Endothelial cell of umbilical vein (primary cell): ENCODE measurements around the gene TCP11L2. TPM values are rescaled to one million over a fixed set of nuclear protein-coding genes. Genes with fewer than 3 reads are reported as not detected.

Experiments
- BruUV-seq: library from RNA; stranded (reverse); fragments of 400-500 nt; replicated peaks from 2 replicates; lab custom pipeline; 2021; lab: Mats Ljungman, UMichigan
- CTCF ChIA-PET: fragments of 300-600, 350-600 bp; sonication (Branson Sonifier 250); formaldehyde crosslinking; loops from one replicate; lab custom pipeline; 2021; ENCODE audit warnings: antibody characterized with exemption, inconsistent platforms; lab: Charles Lee
- POLR2A ChIA-PET: fragments of 300-600, 350-600 bp; sonication (Branson Sonifier 250); formaldehyde crosslinking; loops from one replicate; lab custom pipeline; 2021; ENCODE audit warnings: antibody characterized with exemption, inconsistent platforms; lab: Charles Lee
- DNase-seq: peaks from one replicate; pipeline ENCODE4 v3.0.0-alpha.2; 2011; ENCODE audit warnings: low read depth, low spot score
- FAIRE-seq: peaks from 2 replicates; lab custom pipeline; 2011; peaks lifted over from hg19 to GRCh38; lab: Jason Lieb, UNC
- H2AFZ ChIP-seq: 2 replicates; pipeline ENCODE4 v1.6.0; 2012; ENCODE audit warnings: low read depth, low read length, control low read depth, inconsistent platforms
- H3K27ac ChIP-seq: 2 replicates; pipeline ENCODE4 v1.5.1; 2011; ENCODE audit warnings: low read depth, mild to moderate bottlenecking, control low read depth, low read length, moderate library complexity; ENCODE audit not compliant: insufficient read depth
- H3K27me3 ChIP-seq, 2 experiments: 2 replicates each; pipeline versions ENCODE4 v1.6.0 to v1.6.1; 2011; ENCODE audit warnings: low read length in 2 of 2, mixed read lengths in 1 of 2; ENCODE audit not compliant: control insufficient read depth in 2 of 2, insufficient read depth in 2 of 2
- H3K36me3 ChIP-seq, 2 experiments: 2 replicates in 1 of 2; 3 replicates in 1 of 2; pipeline ENCODE4 v1.5.1; 2011; ENCODE audit warnings: low read length in 2 of 2, mild to moderate bottlenecking in 1 of 2, moderate library complexity in 1 of 2; ENCODE audit not compliant: control insufficient read depth in 2 of 2, insufficient read depth in 2 of 2; ENCODE audit errors: extremely low read depth in 1 of 2
- H3K4me1 ChIP-seq: 3 replicates; pipeline ENCODE4 v1.5.1; 2011; ENCODE audit warnings: mild to moderate bottlenecking, low read length; ENCODE audit not compliant: control insufficient read depth, insufficient read depth; ENCODE audit errors: extremely low read depth
- H3K4me2 ChIP-seq: 2 replicates; pipeline ENCODE4 v1.6.1; 2011; ENCODE audit warnings: low read length, control low read depth, mixed read lengths; ENCODE audit not compliant: insufficient read depth
- H3K4me3 ChIP-seq, 3 experiments: fragments of 200-600 bp in 1 of 3; sonication (generic), shearing (Covaris generic) in 1 of 3; replicated peaks in 1 of 3; 2 replicates each; pipeline ENCODE4 v1.5.1; 2011 to 2016; ENCODE audit warnings: control low read depth in 3 of 3, low read length in 3 of 3, mild to moderate bottlenecking in 2 of 3, inconsistent platforms in 1 of 3, low read depth in 1 of 3, moderate library complexity in 1 of 3; ENCODE audit not compliant: insufficient read depth in 1 of 3
- H3K79me2 ChIP-seq: 2 replicates; pipeline ENCODE4 v1.6.0; 2012; ENCODE audit warnings: low read length, inconsistent platforms; ENCODE audit not compliant: control insufficient read depth, insufficient read depth
- H3K9ac ChIP-seq: replicated peaks from 2 replicates; pipeline ENCODE3; 2011; ENCODE audit warnings: low read length, control low read depth; ENCODE audit not compliant: insufficient read depth; ENCODE audit errors: extremely low read depth
- H3K9me1 ChIP-seq: replicated peaks from 3 replicates; pipeline ENCODE4 v1.6.0; 2011; ENCODE audit warnings: mild to moderate bottlenecking, low read length; ENCODE audit not compliant: control insufficient read depth, insufficient read depth; ENCODE audit errors: extremely low read depth
- H3K9me3 ChIP-seq: replicated peaks from 2 replicates; pipeline ENCODE4 v1.5.1; 2012; ENCODE audit warnings: low read length, inconsistent platforms; ENCODE audit not compliant: control insufficient read depth, insufficient read depth
- H4K20me1 ChIP-seq: replicated peaks from 2 replicates; pipeline ENCODE3; 2011; ENCODE audit warnings: mild to moderate bottlenecking, low read length; ENCODE audit not compliant: control insufficient read depth, insufficient read depth; ENCODE audit errors: extremely low read depth
- EZH2 ChIP-seq: IDR thresholded peaks from 2 replicates; pipeline ENCODE4 v1.6.1; 2012; ENCODE audit warnings: borderline replicate concordance, low read depth, mild to moderate bottlenecking, moderate library complexity, low read length, inconsistent platforms; ENCODE audit not compliant: severe bottlenecking
- FOS ChIP-seq: IDR thresholded peaks from 2 replicates; pipeline ENCODE4 v1.6.1; 2011; ENCODE audit warnings: mild to moderate bottlenecking, low read length, moderate library complexity, borderline replicate concordance; ENCODE audit not compliant: insufficient read depth
- GATA2 ChIP-seq: IDR thresholded peaks from 2 replicates; pipeline ENCODE4 v1.7.0; 2011; ENCODE audit warnings: low read depth, mild to moderate bottlenecking, moderate library complexity, mixed read lengths, low read length; ENCODE audit not compliant: insufficient read length, insufficient read depth
- JUN ChIP-seq: IDR thresholded peaks from 2 replicates; pipeline ENCODE4 v1.6.1; 2011; ENCODE audit warnings: borderline replicate concordance, low read depth; ENCODE audit not compliant: insufficient read length, insufficient read depth
- MYC ChIP-seq: IDR thresholded peaks from one replicate; pipeline ENCODE4 v1.6.1; 2011; ENCODE audit warnings: mild to moderate bottlenecking, low read depth, low read length
- POLR2A ChIP-seq: IDR thresholded peaks from 2 replicates; pipeline ENCODE4 v1.6.1; 2012; ENCODE audit warnings: low read depth, mild to moderate bottlenecking, control low read depth, low read length
- POLR2AphosphoS5 ChIP-seq: IDR thresholded peaks from 2 replicates; pipeline ENCODE4 v1.6.1; 2012; ENCODE audit warnings: low read depth, mild to moderate bottlenecking, control low read depth, low read length, moderate library complexity; ENCODE audit not compliant: insufficient read depth
- dilution Hi-C: fragments of 300-500 bp; cut with MboI; formaldehyde crosslinking; loops from one replicate; pipeline ENCODE4 v1.15.0; 2019; ENCODE audit warnings: low sequenced_read_pairs; ENCODE audit not compliant: extremely low pct_ligation_motif_present
- intact Hi-C: fragments of 100-400 bp; cut with micrococcal nuclease; formaldehyde crosslinking; loops from one replicate; pipeline ENCODE4 v1.10.0; 2022
- polyA plus RNA-seq, 4 experiments: library from polyadenylated mRNA; depleted of rRNA in 3 of 4; stranded (reverse) in 3 of 4; unstranded in 1 of 4; fragments of >200 nt; gene quantifications; 2 replicates each; pipeline versions ENCODE4 v1.2.1 to v1.2.3, GENCODE V29; 2011 to 2012; ENCODE audit warnings: missing spikeins in 1 of 4
- small RNA-seq: library from RNA; depleted of rRNA; stranded (forward); fragments of <200 nt; gene quantifications from one replicate; pipeline ENCODE3, GENCODE V24; 2012; ENCODE audit warnings: low replicate concordance, low read depth; ENCODE audit not compliant: insufficient read depth, insufficient read length
- total RNA-seq: library from RNA; stranded (reverse); gene quantifications from 2 replicates; pipeline ENCODE4 v1.2.3, GENCODE V29; 2021
- TF ChIP-seq, protein P1 (sequence below): IDR thresholded peaks from 2 replicates; pipeline ENCODE4 v1.6.1; 2011; ENCODE audit not compliant: insufficient read depth, insufficient read length
- TF ChIP-seq, protein P2 (sequence below), 2 donors: IDR thresholded peaks; 1 replicate in 1 of 2; 2 replicates in 1 of 2; pipeline ENCODE4 v1.5.1; 2011; ENCODE audit warnings: low read length in 2 of 2, mild to moderate bottlenecking in 2 of 2, moderate library complexity in 2 of 2, control low read depth in 1 of 2, inconsistent platforms in 1 of 2, low read depth in 1 of 2; ENCODE audit not compliant: insufficient read depth in 1 of 2; ENCODE audit errors: extremely low read depth in 1 of 2

TCP11L2 gene
- total and polyA plus RNA-seq, 2 donors (not counting 3 experiments of a cell fraction or from before 2014, with no cell fraction given): 6.0 to 18.7 TPM

DNA sequence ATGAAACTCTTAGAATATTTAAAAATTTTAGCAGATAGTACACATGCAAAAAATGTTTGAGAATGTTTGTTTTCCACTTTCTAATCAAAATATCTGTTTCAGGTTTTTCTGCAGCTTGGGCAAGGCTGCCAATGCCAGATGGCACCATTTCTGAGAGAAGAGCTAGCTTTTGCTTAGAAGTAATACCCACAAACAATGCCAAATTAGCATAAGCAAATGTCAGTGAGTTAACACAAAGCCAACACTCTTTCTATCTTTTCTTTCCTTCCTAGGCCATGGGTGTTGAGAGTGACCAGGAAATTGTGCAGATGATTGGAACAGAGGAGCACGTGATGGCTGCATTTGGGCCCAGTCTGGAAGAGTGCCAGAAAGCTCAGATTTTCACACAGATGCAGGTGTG lies 90.2 kb downstream of the TCP11L2 start:
- no TSS peak for BruUV-seq
- TF ChIP-seq POLR2AphosphoS5 (no peak), MYC (no peak), EZH2 (no peak), POLR2A (no peak), FOS (no peak), JUN (no peak), GATA2 (no peak)
- TF ChIP-seq, protein P1, sequence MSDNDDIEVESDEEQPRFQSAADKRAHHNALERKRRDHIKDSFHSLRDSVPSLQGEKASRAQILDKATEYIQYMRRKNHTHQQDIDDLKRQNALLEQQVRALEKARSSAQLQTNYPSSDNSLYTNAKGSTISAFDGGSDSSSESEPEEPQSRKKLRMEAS: no peak
- TF ChIP-seq, protein P2, sequence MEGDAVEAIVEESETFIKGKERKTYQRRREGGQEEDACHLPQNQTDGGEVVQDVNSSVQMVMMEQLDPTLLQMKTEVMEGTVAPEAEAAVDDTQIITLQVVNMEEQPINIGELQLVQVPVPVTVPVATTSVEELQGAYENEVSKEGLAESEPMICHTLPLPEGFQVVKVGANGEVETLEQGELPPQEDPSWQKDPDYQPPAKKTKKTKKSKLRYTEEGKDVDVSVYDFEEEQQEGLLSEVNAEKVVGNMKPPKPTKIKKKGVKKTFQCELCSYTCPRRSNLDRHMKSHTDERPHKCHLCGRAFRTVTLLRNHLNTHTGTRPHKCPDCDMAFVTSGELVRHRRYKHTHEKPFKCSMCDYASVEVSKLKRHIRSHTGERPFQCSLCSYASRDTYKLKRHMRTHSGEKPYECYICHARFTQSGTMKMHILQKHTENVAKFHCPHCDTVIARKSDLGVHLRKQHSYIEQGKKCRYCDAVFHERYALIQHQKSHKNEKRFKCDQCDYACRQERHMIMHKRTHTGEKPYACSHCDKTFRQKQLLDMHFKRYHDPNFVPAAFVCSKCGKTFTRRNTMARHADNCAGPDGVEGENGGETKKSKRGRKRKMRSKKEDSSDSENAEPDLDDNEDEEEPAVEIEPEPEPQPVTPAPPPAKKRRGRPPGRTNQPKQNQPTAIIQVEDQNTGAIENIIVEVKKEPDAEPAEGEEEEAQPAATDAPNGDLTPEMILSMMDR (IDR thresholded peaks at IDR 0.05; ENCODE audit: extremely low read depth in 1 of 2, insufficient read depth in 1 of 2, low read depth in 1 of 2, low read length in 2 of 2): no peak
- no peak overlapping the region for H2AFZ ChIP-seq
- no peak overlapping the region for H3K27ac ChIP-seq
- FAIRE-seq (no peak), DNase-seq (no peak)
- H3K27me3 ChIP-seq: no peaks in the 10 kb centered on the region
- intact Hi-C loops: no loop called here
- peaks cover under 1 to 4% of the 10 kb centered on the region in 2 experiments for H3K36me3 ChIP-seq
- dilution Hi-C loops: no loop called here
- H3K4me2 ChIP-seq: no peak overlapping the region
- H4K20me1 ChIP-seq: peaks cover 2% of the 10 kb centered on the region
- no peaks in the 10 kb centered on the region for H3K9me1 ChIP-seq
- ChIA-PET POLR2A (no interaction called here), CTCF (interaction anchor here (0.9 to 2.1 kb wide), 4 partner anchors 14 to 526 kb away, joined by 3 to 4 read pairs (median 3); partner anchors contain the start of gene POLR3B)
- no peaks in the 10 kb centered on the region for H3K4me1 ChIP-seq
- no peak overlapping the region for H3K4me3 ChIP-seq
- no peaks in the 10 kb centered on the region for H3K79me2 ChIP-seq
- H3K9ac ChIP-seq: no peak overlapping the region
- no peaks in the 10 kb centered on the region for H3K9me3 ChIP-seq

Small RNA genes lying within 50 kb of the gene (small RNA-seq; reads per million reads assigned to genes)
- not detected for gene RNU7-94P

Other genes with a start within 250 kb of the TCP11L2 start
- gene NUAK1, start 163.8 kb upstream of the TCP11L2 start, total RNA-seq: 34.2 and 38.0 TPM in 2 replicates
- gene NUAK1, start 163.8 kb upstream of the TCP11L2 start, polyA plus RNA-seq: 19.8 and 39.7 TPM in 2 replicates
- gene CKAP4, start 54.7 kb upstream of the TCP11L2 start, total RNA-seq: 223 and 249 TPM in 2 replicates
- gene CKAP4, start 54.7 kb upstream of the TCP11L2 start, polyA plus RNA-seq: 113 and 117 TPM in 2 replicates
- gene POLR3B, start 55.0 kb downstream of the TCP11L2 start, total RNA-seq: 10.1 and 12.3 TPM in 2 replicates
- gene POLR3B, start 55.0 kb downstream of the TCP11L2 start, polyA plus RNA-seq: 3.8 and 6.0 TPM in 2 replicates